CD14-positive monocyte (primary cell): ENCODE data around the gene PTPN2. TPM values are rescaled to one million over a fixed set of nuclear protein-coding genes. Genes with fewer than 3 reads are reported as not detected.

Experiments
- DNase-seq, 3 donors: peaks; one replicate each; pipeline ENCODE4 v3.0.0-alpha.2; 2011 to 2022
- H2AFZ ChIP-seq: 2 replicates; pipeline ENCODE4 v1.6.0; 2012; ENCODE audit warnings: mild to moderate bottlenecking, low read depth, low read length, inconsistent platforms; ENCODE audit not compliant: insufficient read depth, poor library complexity, severe bottlenecking
- H3K27ac ChIP-seq, 2 donors: 1 replicate in 1 of 2; 2 replicates in 1 of 2; pipeline ENCODE4 v1.5.1; 2012 to 2013; ENCODE audit warnings: low read length in 2 of 2, control low read depth in 1 of 2, inconsistent platforms in 1 of 2, low read depth in 1 of 2, mild to moderate bottlenecking in 1 of 2
- H3K27me3 ChIP-seq, 2 donors: one replicate each; pipeline versions ENCODE4 v1.6.0 to v1.6.1; 2011 to 2013; ENCODE audit warnings: low read length in 2 of 2; ENCODE audit not compliant: control insufficient read depth in 2 of 2, insufficient read depth in 2 of 2
- H3K36me3 ChIP-seq, 2 donors: replicated peaks in 1 of 2; 1 replicate in 1 of 2; 2 replicates in 1 of 2; pipeline versions ENCODE4 v1.5.1 to v1.6.1; 2012 to 2013; ENCODE audit warnings: low read length in 2 of 2, control low read depth in 1 of 2, inconsistent platforms in 1 of 2, mild to moderate bottlenecking in 1 of 2; ENCODE audit not compliant: insufficient read depth in 2 of 2, control insufficient read depth in 1 of 2
- H3K4me1 ChIP-seq, 2 donors: 1 replicate in 1 of 2; 2 replicates in 1 of 2; pipeline versions ENCODE4 v1.5.1 to v1.6.1; 2012 to 2013; ENCODE audit warnings: low read length in 2 of 2, control low read depth in 1 of 2, inconsistent platforms in 1 of 2, mild to moderate bottlenecking in 1 of 2, moderate library complexity in 1 of 2; ENCODE audit not compliant: insufficient read depth in 2 of 2, control insufficient read depth in 1 of 2
- H3K4me2 ChIP-seq: replicated peaks from 2 replicates; pipeline ENCODE3; 2012; ENCODE audit warnings: low read length, moderate library complexity, mild to moderate bottlenecking; ENCODE audit not compliant: poor library complexity, severe bottlenecking; ENCODE audit errors: extremely low read depth
- H3K4me3 ChIP-seq, 3 experiments: fragments of 200-600 bp in 1 of 3; sonication (generic) in 1 of 3; replicated peaks in 1 of 3; 1 replicate in 2 of 3; 2 replicates in 1 of 3; pipeline ENCODE4 v1.5.1; 2011 to 2013; ENCODE audit warnings: low read length in 3 of 3, mild to moderate bottlenecking in 3 of 3, control low read depth in 2 of 3, low read depth in 2 of 3, inconsistent platforms in 1 of 3, moderate library complexity in 1 of 3
- H3K79me2 ChIP-seq: 2 replicates; pipeline ENCODE4 v1.6.0; 2012; ENCODE audit warnings: mild to moderate bottlenecking, control low read depth, inconsistent platforms, low read length, moderate library complexity; ENCODE audit not compliant: insufficient read depth
- H3K9ac ChIP-seq: 2 replicates; pipeline ENCODE4 v1.6.0; 2017; ENCODE audit warnings: low read length, mild to moderate bottlenecking; ENCODE audit not compliant: insufficient read depth, poor library complexity, severe bottlenecking
- H3K9me3 ChIP-seq, 2 donors: replicated peaks in 1 of 2; 1 replicate in 1 of 2; 2 replicates in 1 of 2; pipeline versions ENCODE4 v1.5.1 to v1.6.1; 2012 to 2013; ENCODE audit warnings: low read length in 2 of 2, control low read depth in 1 of 2; ENCODE audit not compliant: control insufficient read depth in 1 of 2, insufficient read depth in 1 of 2
- H4K20me1 ChIP-seq: 2 replicates; pipeline ENCODE4 v1.6.0; 2012; ENCODE audit warnings: mild to moderate bottlenecking, low read length, control low read depth, moderate library complexity; ENCODE audit not compliant: insufficient read depth
- H3K27ac Mint-ChIP-seq, 7 donors: one replicate each; pipeline ENCODE4 v1.8.0; 2020; ENCODE audit warnings: mild to moderate bottlenecking in 7 of 7, mixed read lengths in 7 of 7, moderate library complexity in 6 of 7, inconsistent platforms in 2 of 7
- H3K27me3 Mint-ChIP-seq, 3 donors: one replicate each; pipeline ENCODE4 v1.8.0; 2021 to 2022; ENCODE audit warnings: low read depth in 3 of 3, mild to moderate bottlenecking in 3 of 3, mixed read lengths in 3 of 3, moderate library complexity in 3 of 3, inconsistent platforms in 1 of 3
- H3K36me3 Mint-ChIP-seq, 2 donors: one replicate each; pipeline ENCODE4 v1.8.0; 2020; ENCODE audit warnings: mixed read lengths in 2 of 2, inconsistent platforms in 1 of 2, mild to moderate bottlenecking in 1 of 2
- H3K4me1 Mint-ChIP-seq: one replicate; pipeline ENCODE4 v1.8.0; 2020; ENCODE audit warnings: mild to moderate bottlenecking, mixed read lengths
- H3K4me3 Mint-ChIP-seq, 2 donors: one replicate each; pipeline ENCODE4 v1.8.0; 2020; ENCODE audit warnings: mild to moderate bottlenecking in 2 of 2, mixed read lengths in 2 of 2, moderate library complexity in 1 of 2
- H3K9me3 Mint-ChIP-seq, 7 donors: one replicate each; pipeline ENCODE4 v1.8.0; 2020 to 2022; ENCODE audit warnings: mixed read lengths in 7 of 7, mild to moderate bottlenecking in 6 of 7, moderate library complexity in 6 of 7, inconsistent platforms in 2 of 7
- WGBS: methylation state at CpG from one replicate; pipeline ENCODE4 v1.1.5; 2013; ENCODE audit warnings: missing lambda C conversion rate; ENCODE audit not compliant: insufficient coverage; 5-methylcytosine and 5-hydroxymethylcytosine counted together
- intact Hi-C, 2 donors: fragments of 100-400 bp; cut with micrococcal nuclease; formaldehyde crosslinking; loops; one replicate each; pipeline versions ENCODE4 v1.15.0 to v1.15.1; 2023
- polyA minus RNA-seq: library from RNA; depleted of rRNA, polyadenylated mRNA; stranded (reverse); fragments of >200 nt; gene quantifications from 2 replicates; pipeline ENCODE4 v1.2.3, GENCODE V29; 2012
- polyA plus RNA-seq, 3 donors: library from polyadenylated mRNA; depleted of rRNA in 1 of 3; unstranded in 2 of 3; stranded (reverse) in 1 of 3; fragments of 300-500 nt in 2 of 3; fragments of >200 nt in 1 of 3; fragmentation: Illumina TruSeq in 2 of 3; gene quantifications; 1 replicate in 2 of 3; 2 replicates in 1 of 3; pipeline ENCODE4 v1.2.3, GENCODE V29; 2012 to 2021
- total RNA-seq, 12 experiments: library from RNA in 1 of 12; stranded (reverse) in 1 of 12; fragments of 120-200 nt in 1 of 12; gene quantifications; one replicate each; pipeline ENCODE4 v1.2.4 and lab custom pipeline; 2013 to 2026; ENCODE audit warnings: mixed read lengths in 6 of 12, inconsistent platforms in 1 of 12
- TF ChIP-seq, protein P1 (sequence below): fragments of 200-600 bp; IDR thresholded peaks from one replicate; pipeline ENCODE4 v1.8.0; 2022; ENCODE audit warnings: antibody characterized with exemption, mild to moderate bottlenecking

PTPN2 gene
- 109 TPM for total RNA-seq (2013)
- 100 to 1,000 TPM in 1 of 3 donors, 10 to 100 TPM in 2; 55.6 to 108 (median 78.4) TPM for polyA plus RNA-seq
- polyA minus RNA-seq, result 22.3 and 31.5 TPM in 2 replicates
- 42.0 to 118 (median 83.3) reads per million in 11 experiments for total RNA-seq (lab: John Stamatoyannopoulos, UW)

DNA sequence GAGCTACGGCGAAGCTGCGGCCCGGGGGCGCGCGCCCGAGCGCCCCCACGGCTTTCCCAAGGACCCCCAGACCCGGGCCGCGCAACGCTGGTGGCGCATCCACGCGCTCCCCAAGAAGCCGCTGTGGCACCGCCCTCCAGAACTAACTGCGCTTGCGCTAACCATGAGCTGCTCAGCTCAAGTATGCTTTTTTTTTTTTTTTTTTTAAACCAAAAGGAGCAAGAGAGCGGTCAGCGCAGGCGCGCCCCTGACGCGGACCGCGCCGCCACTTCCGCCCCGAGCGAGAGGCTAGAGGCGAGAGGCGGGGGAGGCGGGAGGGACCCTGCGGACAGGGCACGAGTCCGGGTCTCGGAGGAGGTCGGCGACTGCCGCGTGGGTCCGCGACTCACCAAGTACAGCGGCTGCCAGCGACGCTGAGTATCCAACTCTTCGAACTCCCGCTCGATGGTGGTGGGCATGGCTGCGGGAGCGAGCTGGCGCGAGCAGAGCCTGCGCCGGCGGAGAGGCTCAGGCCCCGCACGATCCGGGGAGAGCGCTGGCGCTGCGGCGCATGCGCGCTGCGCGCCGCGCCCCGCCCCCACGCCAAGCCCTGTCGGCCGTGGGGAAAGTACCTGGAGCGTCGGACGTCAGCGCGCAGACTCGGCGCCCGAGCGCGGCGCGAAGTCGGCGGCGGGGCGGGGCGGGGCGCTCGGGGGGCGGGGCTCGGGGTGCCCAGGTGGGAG is at the start of gene PTPN2:
PTPN2 (minus strand) TSS at position 554 of the 722 bp plus-strand sequence; CDS start at position 458, 96 bp downstream.
- H3K4me1 ChIP-seq, result peaks cover 58 to 62% of the 10 kb centered on the region in 2 donors
- peak within 1 kb of the TSS; percentile 90 to 94 for H3K4me3 Mint-ChIP-seq
- H3K4me1 Mint-ChIP-seq, result peaks cover 63% of the 10 kb centered on the region

DNA sequence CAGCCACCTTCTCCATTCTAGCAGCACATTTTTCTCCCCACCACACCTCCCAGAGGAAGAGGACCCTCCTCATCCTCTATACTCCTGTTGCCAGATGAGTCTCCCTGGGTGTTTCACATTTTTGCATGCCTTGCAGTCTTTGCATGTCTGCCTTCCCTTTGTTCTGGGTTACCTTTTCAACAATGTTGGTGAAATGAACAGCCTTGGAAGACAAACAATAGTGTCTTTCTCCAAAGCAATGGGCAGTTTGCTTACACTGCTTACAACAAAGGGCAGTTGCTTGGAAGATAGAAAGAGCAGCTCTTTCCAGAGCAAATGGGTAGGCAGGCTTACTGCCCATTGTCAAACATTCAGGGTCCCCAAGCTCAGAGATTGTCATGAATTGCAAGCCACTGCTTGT is 49.3 kb upstream of the PTPN2 start:
- Histone ChIP-seq H3K79me2 (no peaks in the 10 kb centered on the region), H3K36me3 (no peaks in the 10 kb centered on the region), H4K20me1 (no peaks in the 10 kb centered on the region), H3K4me3 (no peak overlapping the region), H3K4me2 (no peak overlapping the region), H3K9ac (no peak overlapping the region), H3K9me3 (no peaks in the 10 kb centered on the region), H2AFZ (no peak overlapping the region), H3K4me1 (no peaks in the 10 kb centered on the region), H3K27ac (no peak overlapping the region), H3K27me3 (no peaks in the 10 kb centered on the region)
- Mint-ChIP-seq H3K4me1 (peaks cover 3% of the 10 kb centered on the region), H3K27ac (no peak overlapping the region), H3K4me3 (no peak overlapping the region), H3K27me3 (peaks cover 0 to 3% (median 0%) of the 10 kb centered on the region in 3 donors), H3K9me3 (no peaks in the 10 kb centered on the region), H3K36me3 (no peaks in the 10 kb centered on the region)
- intact Hi-C loops, result loop anchor here in 1 of 2 donors (5.0 kb wide), 1 partner anchor 191 kb away; no protein-coding TSS in a partner anchor
- no peak for DNase-seq
- TF ChIP-seq, protein P1, sequence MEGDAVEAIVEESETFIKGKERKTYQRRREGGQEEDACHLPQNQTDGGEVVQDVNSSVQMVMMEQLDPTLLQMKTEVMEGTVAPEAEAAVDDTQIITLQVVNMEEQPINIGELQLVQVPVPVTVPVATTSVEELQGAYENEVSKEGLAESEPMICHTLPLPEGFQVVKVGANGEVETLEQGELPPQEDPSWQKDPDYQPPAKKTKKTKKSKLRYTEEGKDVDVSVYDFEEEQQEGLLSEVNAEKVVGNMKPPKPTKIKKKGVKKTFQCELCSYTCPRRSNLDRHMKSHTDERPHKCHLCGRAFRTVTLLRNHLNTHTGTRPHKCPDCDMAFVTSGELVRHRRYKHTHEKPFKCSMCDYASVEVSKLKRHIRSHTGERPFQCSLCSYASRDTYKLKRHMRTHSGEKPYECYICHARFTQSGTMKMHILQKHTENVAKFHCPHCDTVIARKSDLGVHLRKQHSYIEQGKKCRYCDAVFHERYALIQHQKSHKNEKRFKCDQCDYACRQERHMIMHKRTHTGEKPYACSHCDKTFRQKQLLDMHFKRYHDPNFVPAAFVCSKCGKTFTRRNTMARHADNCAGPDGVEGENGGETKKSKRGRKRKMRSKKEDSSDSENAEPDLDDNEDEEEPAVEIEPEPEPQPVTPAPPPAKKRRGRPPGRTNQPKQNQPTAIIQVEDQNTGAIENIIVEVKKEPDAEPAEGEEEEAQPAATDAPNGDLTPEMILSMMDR, result no peak

More for the DNA sequence above, at the start of gene PTPN2:
- H3K9ac ChIP-seq, result peak within 1 kb of the TSS; percentile 97
- no peaks in the 10 kb centered on the region for H3K9me3 ChIP-seq
- H3K27ac ChIP-seq, result peak within 1 kb of the TSS; percentile 97 to 98
- H3K4me3 ChIP-seq, result peak within 1 kb of the TSS; percentile 69 to 96 (median 83)
- intact Hi-C loops, result loop anchor here (2.0 to 10.0 kb wide), 5 partner anchors 42 to 841 kb away; partner anchors contain the start of genes SEH1L (in 2 of the 2), CEP192 (in 1 of the 2), FAM210A (in 1 of the 2) and RNMT (in 1 of the 2)
- Mint-ChIP-seq H3K27ac (peak within 1 kb of the TSS; percentile 92 to 97 (median 96)), H3K36me3 (peaks cover 4 to 10% of the 10 kb centered on the region in 2 donors), H3K9me3 (no peaks in the 10 kb centered on the region), H3K27me3 (no peaks in the 10 kb centered on the region)
- H2AFZ ChIP-seq, result peak within 1 kb of the TSS; percentile 75
- peaks cover 29% of the 10 kb centered on the region for H4K20me1 ChIP-seq
- DNase-seq, result peak; percentile 95 to 96 (median 96)
- no peaks in the 10 kb centered on the region for H3K36me3 ChIP-seq
- TF ChIP-seq, protein P1, result no peak
- H3K27me3 ChIP-seq, result no peaks in the 10 kb centered on the region
- under 1% methylated on average over 97 of the region's 97 CpGs for WGBS
- H3K79me2 ChIP-seq, result peaks cover 76% of the 10 kb centered on the region
- H3K4me2 ChIP-seq, result peak within 1 kb of the TSS; percentile 86
